Right lobe of liver (tissue), 6 donors: ENCODE data around the gene ADGRB3. TPM values are rescaled to one million over a fixed set of nuclear protein-coding genes. Genes with fewer than 3 reads are reported as not detected.

Source experiments
- ATAC-seq, 4 donors: fragments of 200-7000 bp; cut with Tn5 transposase; one replicate each; pipeline ENCODE4 v1.9.1; 2020; ENCODE audit warnings: mild to moderate bottlenecking in 4 of 4, moderate library complexity in 4 of 4
- DNase-seq, 3 donors: peaks; one replicate each; pipeline ENCODE4 v3.0.0-alpha.2; 2020
- H3K27ac ChIP-seq, 3 donors: fragments of 200-600 bp; one replicate each; pipeline ENCODE4 v1.8.0; 2022
- H3K27me3 ChIP-seq, 2 donors: fragments of 200-600 bp; one replicate each; pipeline ENCODE4 v1.8.0; 2022
- H3K36me3 ChIP-seq, 4 donors: fragments of 200-600 bp; sonication (generic) in 1 of 4; one replicate each; pipeline versions ENCODE4 v1.5.1 to v1.8.0; 2017 to 2022; ENCODE audit warnings: control low read depth in 1 of 4
- H3K4me1 ChIP-seq, 4 donors: fragments of 200-600 bp; sonication (generic) in 1 of 4; one replicate each; pipeline versions ENCODE4 v1.5.1 to v1.8.0; 2017 to 2022; ENCODE audit warnings: control low read depth in 1 of 4
- H3K4me3 ChIP-seq, 3 donors: fragments of 200-600 bp; one replicate each; pipeline ENCODE4 v1.8.0; 2022
- H3K9me3 ChIP-seq, 4 donors: fragments of 200-600 bp; sonication (generic) in 1 of 4; one replicate each; pipeline versions ENCODE4 v1.5.1 to v1.8.0; 2017 to 2022; ENCODE audit warnings: control low read depth in 1 of 4
- POLR2A ChIP-seq: fragments of 450-650 bp; IDR thresholded peaks from one replicate; pipeline ENCODE4 v1.6.1; 2017; ENCODE audit warnings: antibody characterized with exemption, mild to moderate bottlenecking
- WGBS: methylation state at CpG from one replicate; pipeline ENCODE4 v1.1.6; 2018; ENCODE audit warnings: low coverage, low lambda C conversion rate; ENCODE audit not compliant: insufficient coverage; ENCODE audit errors: missing lambda C conversion rate; 5-methylcytosine and 5-hydroxymethylcytosine counted together
- intact Hi-C, 2 donors: fragments of 100-400 bp; cut with DNase I; formaldehyde crosslinking; loops; one replicate each; pipeline versions ENCODE4 v1.11.2 to v1.14.1; 2022
- total RNA-seq, 6 experiments: library from RNA; depleted of rRNA in 2 of 6; stranded (reverse); fragments of >200 nt in 2 of 6; fragmentation: NEBNext Ultra II Directional in 3 of 6; extraction: Animal tissue kit (Norgen Biotek cat#: 25700) in 3 of 6; gene quantifications; one replicate each; pipeline versions ENCODE4 v1.1.0 to v1.2.4, GENCODE V29; 2016 to 2023
- TF ChIP-seq, protein P1 (sequence below), 4 donors: fragments of 200-600 bp in 3 of 4; fragments of 450-650 bp in 1 of 4; IDR thresholded peaks; one replicate each; pipeline versions ENCODE4 v1.5.1 to v1.8.0; 2016 to 2022; ENCODE audit warnings: antibody characterized with exemption in 4 of 4, mild to moderate bottlenecking in 2 of 4
- donor health status: DM: no; HTN: yes; CAD: no.
- donor health status: DM: no; HTN: no; CAD: no.
- donor health status: DM: no; HTN: no; CAD: no.
- donor health status: DM: no; HTN: yes; CAD: no.
- donor health status: DM: no; HTN: yes; CAD: no.

Gene ADGRB3
- total RNA-seq, 6 experiments from 2014 or later: 0.18 to 0.42 (median 0.24) TPM

DNA sequence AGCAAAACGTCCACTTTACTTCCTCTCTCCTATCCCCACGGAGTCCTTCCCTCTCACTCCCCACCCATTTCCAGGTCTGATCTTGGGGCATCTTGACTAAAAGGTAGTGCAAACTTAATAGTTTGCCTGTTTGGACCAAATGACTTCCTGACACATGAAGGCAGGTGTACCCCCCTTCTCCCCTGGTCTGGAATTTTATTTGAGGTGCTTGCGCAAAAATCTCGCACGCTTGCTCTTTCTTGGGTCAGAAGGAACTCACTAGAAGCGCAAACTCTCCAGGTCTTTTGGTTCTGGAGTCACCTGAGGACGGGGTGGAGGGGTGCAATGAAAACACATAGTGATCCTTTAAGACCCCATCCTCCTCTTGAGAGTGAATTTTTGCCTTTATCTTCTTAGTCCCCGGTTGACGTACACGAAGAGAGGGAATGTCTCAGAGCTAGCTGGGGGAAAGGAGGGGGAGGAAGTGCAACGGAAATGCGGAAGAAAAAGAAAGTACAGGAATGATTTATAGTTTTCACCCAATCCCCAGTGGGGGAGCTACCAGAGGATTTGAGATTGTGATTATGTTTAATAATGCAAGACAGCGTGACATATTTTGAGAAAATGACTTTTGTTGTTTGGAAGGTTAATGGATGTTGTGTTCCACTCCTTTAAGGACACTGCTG, 4.9 kb downstream of the ADGRB3 start:
- TF ChIP-seq, protein P1, sequence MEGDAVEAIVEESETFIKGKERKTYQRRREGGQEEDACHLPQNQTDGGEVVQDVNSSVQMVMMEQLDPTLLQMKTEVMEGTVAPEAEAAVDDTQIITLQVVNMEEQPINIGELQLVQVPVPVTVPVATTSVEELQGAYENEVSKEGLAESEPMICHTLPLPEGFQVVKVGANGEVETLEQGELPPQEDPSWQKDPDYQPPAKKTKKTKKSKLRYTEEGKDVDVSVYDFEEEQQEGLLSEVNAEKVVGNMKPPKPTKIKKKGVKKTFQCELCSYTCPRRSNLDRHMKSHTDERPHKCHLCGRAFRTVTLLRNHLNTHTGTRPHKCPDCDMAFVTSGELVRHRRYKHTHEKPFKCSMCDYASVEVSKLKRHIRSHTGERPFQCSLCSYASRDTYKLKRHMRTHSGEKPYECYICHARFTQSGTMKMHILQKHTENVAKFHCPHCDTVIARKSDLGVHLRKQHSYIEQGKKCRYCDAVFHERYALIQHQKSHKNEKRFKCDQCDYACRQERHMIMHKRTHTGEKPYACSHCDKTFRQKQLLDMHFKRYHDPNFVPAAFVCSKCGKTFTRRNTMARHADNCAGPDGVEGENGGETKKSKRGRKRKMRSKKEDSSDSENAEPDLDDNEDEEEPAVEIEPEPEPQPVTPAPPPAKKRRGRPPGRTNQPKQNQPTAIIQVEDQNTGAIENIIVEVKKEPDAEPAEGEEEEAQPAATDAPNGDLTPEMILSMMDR (IDR thresholded peaks at IDR 0.05): no peak
- TF ChIP-seq POLR2A: no peak
- no peaks in the 10 kb centered on the region for H3K9me3 ChIP-seq
- intact Hi-C loops: loop anchor here in 1 of 2 donors (5.0 kb wide), 1 partner anchor 137 kb away; no protein-coding TSS in a partner anchor
- 5% methylated on average over 13 of the region's 13 CpGs for WGBS
- peak overlapping the region in 1 of 3 donors; percentile 35 for H3K4me3 ChIP-seq
- H3K27ac ChIP-seq: no peak overlapping the region
- ATAC-seq: peak in 3 of 4 donors; percentile 22 to 30 (median 25)
- no peaks in the 10 kb centered on the region for H3K36me3 ChIP-seq
- peaks cover 0 to 17% of the 10 kb centered on the region in 2 donors for H3K27me3 ChIP-seq
- peaks cover 0 to 4% (median 0%) of the 10 kb centered on the region in 4 donors for H3K4me1 ChIP-seq
- no peak for DNase-seq

DNA sequence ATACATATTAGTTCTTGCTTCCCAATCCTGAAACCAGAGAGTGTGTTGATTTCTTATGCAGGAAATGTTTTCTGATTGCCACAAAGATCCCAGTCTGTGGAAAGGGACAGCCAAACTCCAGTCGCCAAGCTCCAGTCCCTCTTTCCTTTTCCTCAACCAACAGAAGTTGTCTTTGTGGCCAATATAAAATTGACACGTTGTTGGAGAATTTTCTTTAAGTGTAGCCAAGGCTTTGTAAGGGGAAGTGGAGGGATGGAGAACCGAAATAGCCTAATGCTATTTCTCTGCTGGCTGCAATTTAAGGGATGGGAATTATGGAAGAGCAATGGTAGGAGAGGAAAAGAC, 5.4 kb downstream of the ADGRB3 start:
- Histone ChIP-seq H3K4me1 (peaks cover 0 to 2% (median 0%) of the 10 kb centered on the region in 4 donors), H3K4me3 (peak overlapping the region in 1 of 3 donors; percentile 35), H3K27ac (no peak overlapping the region), H3K36me3 (no peaks in the 10 kb centered on the region), H3K9me3 (no peaks in the 10 kb centered on the region), H3K27me3 (peaks cover 0 to 17% of the 10 kb centered on the region in 2 donors)
- peak in 2 of 4 donors; percentile 16 to 24 for ATAC-seq
- no peak for DNase-seq
- intact Hi-C loops: no loop called here
- TF ChIP-seq, protein P1 (IDR thresholded peaks at IDR 0.05): no peak
- no peak for TF ChIP-seq POLR2A
- WGBS: 6% methylated on average over 3 of the region's 3 CpGs

DNA sequence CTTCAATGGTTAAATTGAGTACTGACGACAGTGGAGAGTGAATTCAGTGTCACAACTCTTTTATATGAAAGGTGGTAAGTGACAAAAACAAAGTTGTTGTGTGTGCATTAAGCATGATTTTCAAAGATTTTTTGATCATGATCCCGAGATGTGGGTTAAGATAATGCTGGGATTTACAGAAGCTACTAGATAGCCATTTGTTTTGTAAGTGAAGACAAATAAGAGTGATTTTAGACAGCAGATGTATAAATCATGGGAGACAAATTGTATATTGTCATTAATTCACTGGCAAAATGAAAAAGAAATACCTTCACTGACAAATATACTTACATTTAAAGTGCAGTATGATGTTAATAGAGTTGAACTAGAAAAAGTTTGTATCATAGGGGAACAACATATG, 6.1 kb downstream of the ADGRB3 start:
- DNase-seq: no peak
- intact Hi-C loops: no loop called here
- ATAC-seq: no peak
- TF ChIP-seq, protein P1 (IDR thresholded peaks at IDR 0.05): no peak
- TF ChIP-seq POLR2A: no peak
- Histone ChIP-seq H3K36me3 (no peaks in the 10 kb centered on the region), H3K27me3 (peaks cover 0 to 17% of the 10 kb centered on the region in 2 donors), H3K4me3 (no peak overlapping the region), H3K27ac (no peak overlapping the region), H3K9me3 (no peaks in the 10 kb centered on the region), H3K4me1 (no peaks in the 10 kb centered on the region)
- 47% methylated on average over 2 of the region's 2 CpGs for WGBS

DNA sequence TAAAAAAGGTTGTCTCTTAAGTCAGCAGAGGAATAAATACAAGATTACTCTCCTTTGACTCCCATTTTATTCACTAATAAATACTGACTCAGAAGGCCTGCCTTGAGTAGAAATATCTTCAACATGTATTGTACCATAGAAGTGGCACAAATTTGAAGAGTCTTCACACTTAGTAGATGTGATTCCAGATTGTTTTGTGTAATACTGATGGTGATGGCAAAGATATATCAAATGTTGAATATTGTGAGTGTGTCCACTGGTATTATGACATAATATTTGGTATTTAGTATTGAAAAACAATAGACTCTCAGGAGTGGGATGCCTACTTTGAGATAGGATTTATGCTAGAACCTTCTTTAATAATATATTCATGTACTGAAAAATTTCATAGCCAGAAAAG, 7.0 kb downstream of the ADGRB3 start:
- no peak overlapping the region for H3K27ac ChIP-seq
- H3K9me3 ChIP-seq: no peaks in the 10 kb centered on the region
- intact Hi-C loops: no loop called here
- no peaks in the 10 kb centered on the region for H3K4me1 ChIP-seq
- no peak for ATAC-seq
- H3K4me3 ChIP-seq: no peak overlapping the region
- TF ChIP-seq, protein P1 (IDR thresholded peaks at IDR 0.05): no peak
- TF ChIP-seq POLR2A: no peak
- no peak for DNase-seq
- H3K36me3 ChIP-seq: no peaks in the 10 kb centered on the region
- peaks cover 0 to 9% of the 10 kb centered on the region in 2 donors for H3K27me3 ChIP-seq
